GM19455 (cell line): Measurements from ENCODE around the gene GTF2H3.
"Not testable (repeated sequence)": the region's sequence is repeated elsewhere in the genome, so short reads cannot be mapped to it uniquely, and the experiment has no call there.

Source experiments
- ATAC-seq: cut with Tn5 transposase; IDR thresholded peaks from one replicate; pipeline ENCODE4 v1.9.1; 2021; ENCODE audit not compliant: unreplicated experiment

GTF2H3 gene

GRCh38 chr12:123633379-123634141 lies at the start of gene GTF2H3, which contains the start of gene EIF2B1:
Gene GTF2H3, plus strand, starts transcription at chr12:123633829. Its CDS starts 31 bp downstream, at chr12:123633860.
Gene EIF2B1, minus strand, starts transcription at chr12:123633686. Its CDS starts 129 bp downstream, at chr12:123633557.
- ATAC-seq, result peak; percentile 96

- ATAC-seq, result no peak
These were observed 41.7 kb upstream of the GTF2H3 start for GRCh38 chr12:123591702-123592481.

- no peak for ATAC-seq
These were observed 37.9 kb upstream of the GTF2H3 start for GRCh38 chr12:123595729-123596128.

- no peak for ATAC-seq
These were observed 36.5 kb upstream of the GTF2H3 start for GRCh38 chr12:123597100-123597499.

GRCh38 chr12:123598522-123598921 lies 35.1 kb upstream of the GTF2H3 start:
- no peak for ATAC-seq

GRCh38 chr12:123599310-123599709 lies 34.3 kb upstream of the GTF2H3 start:
- ATAC-seq, result no peak

- no peak for ATAC-seq
These were observed 33.9 kb upstream of the GTF2H3 start for GRCh38 chr12:123599721-123600120.

GRCh38 chr12:123601602-123602489 lies 31.8 kb upstream of the GTF2H3 start, which contains the start of gene DDX55:
Gene DDX55, plus strand, starts transcription at chr12:123602099. Its CDS starts 50 bp downstream, at chr12:123602149.
- ATAC-seq, result peak; percentile 79

GRCh38 chr12:123602651-123603195 lies 30.9 kb upstream of the GTF2H3 start:
- ATAC-seq, result peak; percentile 5

GRCh38 chr12:123603495-123603894 lies 30.1 kb upstream of the GTF2H3 start:
- not testable (repeated sequence) for ATAC-seq

GRCh38 chr12:123607756-123608155 lies 25.9 kb upstream of the GTF2H3 start:
- ATAC-seq, result no peak

GRCh38 chr12:123608182-123608581 lies 25.4 kb upstream of the GTF2H3 start:
- ATAC-seq, result no peak

GRCh38 chr12:123614110-123614509 lies 19.5 kb upstream of the GTF2H3 start:
- ATAC-seq, result no peak

- no peak for ATAC-seq
These were observed 19.1 kb upstream of the GTF2H3 start for GRCh38 chr12:123614531-123614930.

GRCh38 chr12:123617144-123617543 lies 16.5 kb upstream of the GTF2H3 start:
- ATAC-seq, result no peak

- ATAC-seq, result no peak
These were observed 16.0 kb upstream of the GTF2H3 start for GRCh38 chr12:123617580-123617979.

- ATAC-seq, result no peak
These were observed 12.5 kb upstream of the GTF2H3 start for GRCh38 chr12:123621101-123621500.

GRCh38 chr12:123621619-123622530 lies 11.8 kb upstream of the GTF2H3 start:
- no peak for ATAC-seq

- ATAC-seq, result no peak
These were observed 523 bp downstream of the GTF2H3 start for GRCh38 chr12:123634142-123634561.

GRCh38 chr12:123643911-123644310 lies 10.3 kb downstream of the GTF2H3 start:
- ATAC-seq, result no peak
